B cell (primary cell): Measurements from ENCODE around the gene RFX2.

ENCODE experiments used
- EZH2 ChIP-seq: IDR thresholded peaks from 2 replicates; pipeline ENCODE4 v1.6.1; 2012; ENCODE audit warnings: borderline replicate concordance, low read depth, mild to moderate bottlenecking, moderate library complexity, low read length; ENCODE audit not compliant: insufficient read depth, poor library complexity, severe bottlenecking
- TF ChIP-seq, protein P1 (sequence below): fragments of 200-600 bp; IDR thresholded peaks from one replicate; pipeline ENCODE4 v1.8.0; 2022; ENCODE audit warnings: antibody characterized with exemption, mild to moderate bottlenecking

- TF ChIP-seq, protein P1, sequence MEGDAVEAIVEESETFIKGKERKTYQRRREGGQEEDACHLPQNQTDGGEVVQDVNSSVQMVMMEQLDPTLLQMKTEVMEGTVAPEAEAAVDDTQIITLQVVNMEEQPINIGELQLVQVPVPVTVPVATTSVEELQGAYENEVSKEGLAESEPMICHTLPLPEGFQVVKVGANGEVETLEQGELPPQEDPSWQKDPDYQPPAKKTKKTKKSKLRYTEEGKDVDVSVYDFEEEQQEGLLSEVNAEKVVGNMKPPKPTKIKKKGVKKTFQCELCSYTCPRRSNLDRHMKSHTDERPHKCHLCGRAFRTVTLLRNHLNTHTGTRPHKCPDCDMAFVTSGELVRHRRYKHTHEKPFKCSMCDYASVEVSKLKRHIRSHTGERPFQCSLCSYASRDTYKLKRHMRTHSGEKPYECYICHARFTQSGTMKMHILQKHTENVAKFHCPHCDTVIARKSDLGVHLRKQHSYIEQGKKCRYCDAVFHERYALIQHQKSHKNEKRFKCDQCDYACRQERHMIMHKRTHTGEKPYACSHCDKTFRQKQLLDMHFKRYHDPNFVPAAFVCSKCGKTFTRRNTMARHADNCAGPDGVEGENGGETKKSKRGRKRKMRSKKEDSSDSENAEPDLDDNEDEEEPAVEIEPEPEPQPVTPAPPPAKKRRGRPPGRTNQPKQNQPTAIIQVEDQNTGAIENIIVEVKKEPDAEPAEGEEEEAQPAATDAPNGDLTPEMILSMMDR = no peak
- TF ChIP-seq EZH2 = no peak
Measured at GRCh38 chr19:6003976-6004375, 106.3 kb downstream of the RFX2 start.
